Measurements from ENCODE around the gene POSTN.

DNA sequence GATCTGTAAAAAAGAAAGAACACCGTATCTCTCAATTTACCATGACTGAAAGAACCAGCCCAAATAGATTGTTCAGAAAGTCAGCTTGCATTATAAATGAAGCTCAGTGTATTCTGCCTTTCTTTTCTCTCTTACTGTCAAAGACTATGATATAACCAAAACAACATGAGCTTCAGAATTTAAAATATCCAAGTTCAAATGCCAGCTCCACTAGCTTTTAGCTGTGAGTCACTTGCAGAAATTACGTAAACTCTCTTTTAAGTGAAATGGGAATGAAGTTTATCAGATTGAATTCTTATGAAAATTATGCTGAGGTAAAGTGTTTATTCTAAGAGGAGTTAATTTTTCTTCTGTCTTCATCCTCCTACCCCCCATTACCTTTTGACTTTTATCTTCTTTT, 20.0 kb upstream of the POSTN start:
- TF ChIP-seq, protein P1, sequence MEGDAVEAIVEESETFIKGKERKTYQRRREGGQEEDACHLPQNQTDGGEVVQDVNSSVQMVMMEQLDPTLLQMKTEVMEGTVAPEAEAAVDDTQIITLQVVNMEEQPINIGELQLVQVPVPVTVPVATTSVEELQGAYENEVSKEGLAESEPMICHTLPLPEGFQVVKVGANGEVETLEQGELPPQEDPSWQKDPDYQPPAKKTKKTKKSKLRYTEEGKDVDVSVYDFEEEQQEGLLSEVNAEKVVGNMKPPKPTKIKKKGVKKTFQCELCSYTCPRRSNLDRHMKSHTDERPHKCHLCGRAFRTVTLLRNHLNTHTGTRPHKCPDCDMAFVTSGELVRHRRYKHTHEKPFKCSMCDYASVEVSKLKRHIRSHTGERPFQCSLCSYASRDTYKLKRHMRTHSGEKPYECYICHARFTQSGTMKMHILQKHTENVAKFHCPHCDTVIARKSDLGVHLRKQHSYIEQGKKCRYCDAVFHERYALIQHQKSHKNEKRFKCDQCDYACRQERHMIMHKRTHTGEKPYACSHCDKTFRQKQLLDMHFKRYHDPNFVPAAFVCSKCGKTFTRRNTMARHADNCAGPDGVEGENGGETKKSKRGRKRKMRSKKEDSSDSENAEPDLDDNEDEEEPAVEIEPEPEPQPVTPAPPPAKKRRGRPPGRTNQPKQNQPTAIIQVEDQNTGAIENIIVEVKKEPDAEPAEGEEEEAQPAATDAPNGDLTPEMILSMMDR (IDR thresholded peaks at IDR 0.05): no peak
- TF ChIP-seq POLR2A (IDR thresholded peaks at IDR 0.05): no peak

All from ovary (tissue), 3 donors.